ENCODE results near the gene PYHIN1.

The PYHIN1 gene

GRCh38 chr1:159014003-159014571 is 82.7 kb downstream of the PYHIN1 start:
- TF ChIP-seq CTCF (IDR thresholded peaks at IDR 0.05; ENCODE audit: borderline replicate concordance, control extremely low read depth, extremely low read depth, insufficient read depth, missing control alignments) = no peak
- in situ Hi-C loops (cut with MboI; ENCODE audit: low sequenced_read_pairs, unreplicated experiment) = loop anchor here (5.0 kb wide), 1 partner anchor 58 kb away; no protein-coding TSS in a partner anchor
- no peak for DNase-seq (ENCODE audit: low spot score)

- DNase-seq (ENCODE audit: low spot score) = no peak
- in situ Hi-C loops (cut with MboI; ENCODE audit: low sequenced_read_pairs, unreplicated experiment) = loop anchor here (5.0 kb wide), 1 partner anchor 57 kb away; no protein-coding TSS in a partner anchor
- no peak for TF ChIP-seq CTCF (IDR thresholded peaks at IDR 0.05; ENCODE audit: borderline replicate concordance, control extremely low read depth, extremely low read depth, insufficient read depth, missing control alignments)
Measured at GRCh38 chr1:159014851-159015250, 83.5 kb downstream of the PYHIN1 start.

- peak; percentile 64 for DNase-seq (ENCODE audit: low spot score)
Measured at GRCh38 chr1:159015440-159015909, 84.1 kb downstream of the PYHIN1 start.

GRCh38 chr1:159023723-159024122 is 92.4 kb downstream of the PYHIN1 start:
- DNase-seq (ENCODE audit: low spot score) = no peak
- TF ChIP-seq CTCF (IDR thresholded peaks at IDR 0.05; ENCODE audit: borderline replicate concordance, control extremely low read depth, extremely low read depth, insufficient read depth, missing control alignments) = no peak
- in situ Hi-C loops (cut with MboI; ENCODE audit: low sequenced_read_pairs, unreplicated experiment) = no loop called here

More at GRCh38 chr1:159015440-159015909, 84.1 kb downstream of the PYHIN1 start:
- no peak for TF ChIP-seq CTCF (IDR thresholded peaks at IDR 0.05; ENCODE audit: borderline replicate concordance, control extremely low read depth, extremely low read depth, insufficient read depth, missing control alignments)
- in situ Hi-C loops (cut with MboI; ENCODE audit: low sequenced_read_pairs, unreplicated experiment) = no loop called here

GRCh38 chr1:159025043-159025442 is 93.7 kb downstream of the PYHIN1 start:
- in situ Hi-C loops (cut with MboI; ENCODE audit: low sequenced_read_pairs, unreplicated experiment) = no loop called here
- TF ChIP-seq CTCF (IDR thresholded peaks at IDR 0.05; ENCODE audit: borderline replicate concordance, control extremely low read depth, extremely low read depth, insufficient read depth, missing control alignments) = no peak
- DNase-seq (ENCODE audit: low spot score) = no peak

Measured in GM13976 (cell line).